Measurements from ENCODE around the gene CCDC13.

GRCh38 chr3:42819351-42819965 lies 46.4 kb upstream of the CCDC13 start:
- no peak for TF ChIP-seq JUND (CRISPR knock-in tag; IDR thresholded peaks at IDR 0.05)
- no peak for TF ChIP-seq TP53 (CRISPR knock-in tag; conservative IDR thresholded peaks at IDR 0.05)
- TF ChIP-seq ZNF501 (CRISPR knock-in tag; IDR thresholded peaks at IDR 0.05) = no peak
- no peak for TF ChIP-seq MYC (CRISPR knock-in tag; IDR thresholded peaks at IDR 0.05; ENCODE audit: borderline replicate concordance)
- no peak for TF ChIP-seq EZH2 (conservative IDR thresholded peaks at IDR 0.05; ENCODE audit: low read depth, low read length)
- no peak for TF ChIP-seq BCLAF1 (IDR thresholded peaks at IDR 0.05)
- peak; percentile 57 for TF ChIP-seq CTCF (CRISPR knock-in tag; IDR thresholded peaks at IDR 0.05)
- TF ChIP-seq FOSL2 (CRISPR knock-in tag; IDR thresholded peaks at IDR 0.05) = 0 out of 2 replicates have a peak, but pooled peaks have one; percentile 17
- no peak for TF ChIP-seq ZBTB39 (CRISPR knock-in tag; IDR thresholded peaks at IDR 0.05)
- no peak for TF ChIP-seq RAD21 (CRISPR knock-in tag; IDR thresholded peaks at IDR 0.05)
- TF ChIP-seq ZNF101 (CRISPR knock-in tag; IDR thresholded peaks at IDR 0.05; ENCODE audit: borderline replicate concordance, low read depth) = no peak
- TF ChIP-seq ZZZ3 (CRISPR knock-in tag; IDR thresholded peaks at IDR 0.05; ENCODE audit: borderline replicate concordance) = no peak
- TF ChIP-seq MBD4 (IDR thresholded peaks at IDR 0.05; ENCODE audit: borderline replicate concordance, low read length) = no peak
- TF ChIP-seq MAF1 (CRISPR knock-in tag; IDR thresholded peaks at IDR 0.05; ENCODE audit: borderline replicate concordance) = no peak

All from HepG2 (cell line).